ENCODE results near the gene CLCN6.

The CLCN6 gene

DNA sequence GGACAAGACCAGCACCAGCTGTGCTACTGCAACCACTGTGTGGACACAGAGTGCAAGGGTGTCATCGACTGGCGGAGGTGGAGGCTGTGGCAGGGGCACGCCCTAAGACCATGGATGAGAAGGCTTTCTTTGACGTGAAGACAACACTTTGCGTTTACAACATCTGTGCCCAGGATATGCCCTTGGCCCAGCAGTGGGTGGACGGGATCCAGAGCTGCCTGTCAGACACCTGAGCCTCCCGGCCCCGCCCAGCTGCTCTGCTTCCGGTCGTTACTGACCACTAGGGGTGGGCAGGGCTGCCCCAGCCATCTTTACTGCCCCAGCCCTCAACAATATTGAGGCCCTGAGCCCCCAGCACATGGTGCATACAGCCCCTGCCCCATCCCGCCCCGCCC, 74.2 kb downstream of the CLCN6 start:
- FAIRE-seq: no peak
- no peak for DNase-seq (ENCODE audit: insufficient read length)
- TF ChIP-seq TAF1 (IDR thresholded peaks at IDR 0.05; ENCODE audit: borderline replicate concordance, low read depth, low read length) (no peak), POLR2A (IDR thresholded peaks at IDR 0.05; ENCODE audit: low read depth, low read length) (no peak), POLR2AphosphoS5 (IDR thresholded peaks at IDR 0.05; ENCODE audit: low read depth, low read length) (no peak)

- no peak for FAIRE-seq
- no peak for DNase-seq (ENCODE audit: insufficient read length)
- TF ChIP-seq POLR2A (IDR thresholded peaks at IDR 0.05; ENCODE audit: low read depth, low read length) (no peak), POLR2AphosphoS5 (IDR thresholded peaks at IDR 0.05; ENCODE audit: low read depth, low read length) (no peak), TAF1 (IDR thresholded peaks at IDR 0.05; ENCODE audit: borderline replicate concordance, low read depth, low read length) (no peak)
These were observed 75.1 kb downstream of the CLCN6 start for GRCh38 chr1:11880911-11881748.

- FAIRE-seq (no peak), DNase-seq (ENCODE audit: insufficient read length) (no peak)
- TF ChIP-seq POLR2AphosphoS5 (IDR thresholded peaks at IDR 0.05; ENCODE audit: low read depth, low read length) (no peak), POLR2A (IDR thresholded peaks at IDR 0.05; ENCODE audit: low read depth, low read length) (no peak), TAF1 (IDR thresholded peaks at IDR 0.05; ENCODE audit: borderline replicate concordance, low read depth, low read length) (no peak)
These were observed 75.9 kb downstream of the CLCN6 start for GRCh38 chr1:11881749-11882441.

GRCh38 chr1:11882814-11883538, 77.0 kb downstream of the CLCN6 start:
- FAIRE-seq (no peak), DNase-seq (ENCODE audit: insufficient read length) (no peak)
- no peak for TF ChIP-seq TAF1 (IDR thresholded peaks at IDR 0.05; ENCODE audit: borderline replicate concordance, low read depth, low read length)
- no peak for TF ChIP-seq POLR2A (IDR thresholded peaks at IDR 0.05; ENCODE audit: low read depth, low read length)
- no peak for TF ChIP-seq POLR2AphosphoS5 (IDR thresholded peaks at IDR 0.05; ENCODE audit: low read depth, low read length)

DNA sequence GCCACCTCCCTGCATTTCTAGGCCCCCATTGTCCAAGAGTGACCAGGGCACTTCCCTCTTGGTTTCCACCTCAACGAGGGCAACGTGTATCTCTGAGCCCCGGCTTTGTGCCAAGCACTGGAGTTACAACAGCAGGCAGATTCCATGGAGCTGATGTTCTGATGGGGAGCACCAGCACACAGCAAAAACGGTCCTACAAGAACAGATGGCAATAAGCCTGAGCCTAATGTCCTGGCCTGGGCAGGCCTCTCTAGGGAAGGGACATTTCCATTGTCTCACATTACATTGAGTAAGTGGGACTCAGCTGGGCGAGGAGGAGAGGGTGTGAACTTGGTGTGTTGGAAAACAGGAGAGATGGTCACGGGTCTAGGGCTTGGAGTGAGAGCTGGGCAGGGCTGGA, 79.9 kb downstream of the CLCN6 start:
- no peak for FAIRE-seq
- DNase-seq (ENCODE audit: insufficient read length): no peak
- TF ChIP-seq POLR2AphosphoS5 (IDR thresholded peaks at IDR 0.05; ENCODE audit: low read depth, low read length) (no peak), POLR2A (IDR thresholded peaks at IDR 0.05; ENCODE audit: low read depth, low read length) (no peak)

DNA sequence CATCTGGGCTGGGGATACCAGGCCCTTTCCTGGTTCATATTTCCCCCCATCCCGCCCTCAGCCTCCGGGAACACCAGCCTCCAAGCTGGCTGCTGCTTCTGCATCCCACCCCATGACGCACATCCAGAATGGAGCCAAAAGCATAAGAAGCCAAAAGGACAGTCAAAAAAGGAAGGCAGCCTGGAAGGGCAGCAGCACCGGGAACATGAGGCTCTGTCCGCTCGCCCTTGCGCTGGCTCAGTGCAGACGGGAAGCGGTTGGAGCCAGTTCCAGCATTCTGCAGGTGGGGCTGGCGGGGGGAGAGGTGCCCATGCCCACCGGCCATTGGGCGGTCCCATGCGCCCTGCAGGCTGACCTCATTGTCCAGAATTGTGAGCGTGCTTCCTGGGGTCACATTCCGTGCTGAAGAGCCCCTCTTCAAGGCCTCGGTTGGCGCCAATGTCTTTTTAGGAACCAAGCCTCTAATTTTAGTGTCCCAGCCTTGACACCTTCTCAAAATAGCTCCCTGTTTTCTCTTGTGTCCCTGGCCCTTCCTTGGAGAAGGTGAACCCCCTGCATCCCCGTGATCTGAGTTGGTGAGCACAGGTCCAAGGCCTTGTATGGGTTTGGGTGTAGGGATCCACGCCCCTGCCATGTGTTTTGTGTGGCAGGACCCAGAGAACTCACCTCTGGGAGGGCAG, 81.1 kb downstream of the CLCN6 start:
- no peak for TF ChIP-seq POLR2AphosphoS5 (IDR thresholded peaks at IDR 0.05; ENCODE audit: low read depth, low read length)
- no peak for TF ChIP-seq TAF1 (IDR thresholded peaks at IDR 0.05; ENCODE audit: borderline replicate concordance, low read depth, low read length)
- TF ChIP-seq POLR2A (IDR thresholded peaks at IDR 0.05; ENCODE audit: low read depth, low read length): no peak
- no peak for FAIRE-seq
- DNase-seq (ENCODE audit: insufficient read length): no peak

DNA sequence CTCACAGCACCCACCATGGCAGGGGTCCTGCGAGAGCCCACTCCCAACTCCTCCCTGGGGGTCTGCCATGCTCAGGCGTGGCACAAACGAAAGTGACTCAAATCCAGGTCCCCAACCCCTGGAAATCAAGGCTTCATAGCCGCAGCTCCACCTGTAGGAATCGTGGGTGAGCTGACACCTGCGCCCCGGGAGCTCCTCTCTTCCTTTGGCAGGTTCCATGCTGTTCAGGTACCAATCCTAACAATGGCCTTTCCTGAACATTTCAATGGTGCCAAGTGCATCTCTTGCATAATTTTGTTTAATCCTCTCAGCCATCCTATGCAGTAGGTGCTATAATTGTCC, 81.6 kb downstream of the CLCN6 start:
- TF ChIP-seq POLR2AphosphoS5 (IDR thresholded peaks at IDR 0.05; ENCODE audit: low read depth, low read length): no peak
- TF ChIP-seq POLR2A (IDR thresholded peaks at IDR 0.05; ENCODE audit: low read depth, low read length): no peak
- no peak for TF ChIP-seq TAF1 (IDR thresholded peaks at IDR 0.05; ENCODE audit: borderline replicate concordance, low read depth, low read length)
- DNase-seq (ENCODE audit: insufficient read length) (no peak), FAIRE-seq (no peak)

DNA sequence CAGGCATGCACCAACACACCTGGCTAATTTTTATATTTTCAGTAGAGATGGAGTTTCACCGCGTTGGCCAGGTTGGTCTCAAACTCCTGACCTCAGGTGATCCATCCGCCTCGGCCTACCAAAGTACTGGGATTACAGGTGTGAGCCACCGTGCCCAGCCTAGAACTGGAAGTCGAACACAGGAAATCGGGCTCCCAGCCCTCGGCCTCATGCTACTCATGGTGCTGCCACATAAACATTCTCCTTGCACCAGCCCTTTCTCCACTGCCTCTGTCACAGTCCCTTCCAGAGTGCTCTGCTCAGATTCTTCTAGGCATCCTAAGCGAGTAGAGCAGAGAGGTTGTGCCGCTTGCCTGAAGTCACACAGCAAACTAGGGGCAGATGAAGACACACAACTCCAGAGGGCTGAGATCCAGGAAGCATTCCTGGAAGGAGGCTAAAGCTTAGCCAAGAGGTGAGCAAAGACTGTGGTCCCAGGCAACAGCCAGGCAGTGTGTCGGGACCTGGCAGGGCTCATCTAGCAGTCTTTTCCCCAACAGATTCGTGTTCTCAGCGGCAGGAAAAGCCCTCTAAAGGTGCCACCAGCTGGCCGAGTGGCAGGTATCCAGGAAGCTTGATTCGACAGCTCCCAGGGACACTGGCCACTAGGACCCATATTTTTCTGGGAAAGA, 82.3 kb downstream of the CLCN6 start:
- DNase-seq (ENCODE audit: insufficient read length) (no peak), FAIRE-seq (no peak)
- TF ChIP-seq TAF1 (IDR thresholded peaks at IDR 0.05; ENCODE audit: borderline replicate concordance, low read depth, low read length) (no peak), POLR2AphosphoS5 (IDR thresholded peaks at IDR 0.05; ENCODE audit: low read depth, low read length) (no peak), POLR2A (IDR thresholded peaks at IDR 0.05; ENCODE audit: low read depth, low read length) (no peak)

DNA sequence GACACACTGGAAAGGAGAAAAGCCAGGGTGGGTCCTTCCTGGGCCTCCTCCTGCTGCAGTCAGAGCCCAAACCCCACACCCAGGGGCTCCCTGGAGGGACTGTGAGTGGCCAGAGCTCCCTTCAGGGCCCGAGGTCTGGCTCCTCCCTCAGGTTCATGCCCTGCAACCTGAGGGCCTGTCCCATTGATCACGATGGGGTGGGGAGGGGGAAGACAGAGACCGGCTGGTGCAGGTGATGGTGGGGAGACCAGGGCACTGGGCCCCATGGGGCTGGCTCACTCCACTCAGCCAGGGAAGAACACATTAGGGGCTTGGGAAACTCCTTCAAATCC, 82.9 kb downstream of the CLCN6 start:
- DNase-seq (ENCODE audit: insufficient read length): no peak
- no peak for FAIRE-seq
- no peak for TF ChIP-seq POLR2A (IDR thresholded peaks at IDR 0.05; ENCODE audit: low read depth, low read length)
- TF ChIP-seq POLR2AphosphoS5 (IDR thresholded peaks at IDR 0.05; ENCODE audit: low read depth, low read length): no peak
- no peak for TF ChIP-seq TAF1 (IDR thresholded peaks at IDR 0.05; ENCODE audit: borderline replicate concordance, low read depth, low read length)

- DNase-seq (ENCODE audit: insufficient read length): no peak
- no peak for TF ChIP-seq TAF1 (IDR thresholded peaks at IDR 0.05; ENCODE audit: borderline replicate concordance, low read depth, low read length)
- no peak for FAIRE-seq
These were observed 85.6 kb downstream of the CLCN6 start for GRCh38 chr1:11891433-11892186.

Data from GM12892 (cell line).